WTC11 (cell line): Measurements from ENCODE around the gene KLB.

Source experiments
- CTCF ChIP-seq: fragments of 200-600 bp; IDR thresholded peaks from 2 replicates; pipeline ENCODE4 v1.8.0; 2022; ENCODE audit warnings: antibody characterized with exemption
- E2F1 ChIP-seq: sonication (generic); formaldehyde crosslinking; IDR thresholded peaks from 2 replicates; pipeline ENCODE4 v1.8.0; 2022; ENCODE audit warnings: mild to moderate bottlenecking, missing genetic modification reagents
- JUN ChIP-seq: sonication (generic); formaldehyde crosslinking; IDR thresholded peaks from 2 replicates; pipeline ENCODE4 v1.8.0; 2023; ENCODE audit warnings: mild to moderate bottlenecking, missing genetic modification reagents

GRCh38 chr4:39469429-39470077 lies 62.8 kb downstream of the KLB start:
- no peak for TF ChIP-seq JUN
- peak; percentile 73 for TF ChIP-seq CTCF
- TF ChIP-seq E2F1 (CRISPR knock-in tag) = no peak
